Suppressor macrophage (primary cell): Measurements from ENCODE around the gene BFAR.
"Not testable (repeated sequence)": the region's sequence is repeated elsewhere in the genome, so short reads cannot be mapped to it uniquely, and the experiment has no call there.

ENCODE experiments used
- DNase-seq, 4 experiments: peaks; one replicate each; pipeline ENCODE4 v3.0.0-alpha.2; 2020 to 2022
- total RNA-seq, 17 experiments: gene quantifications; one replicate each; lab custom pipeline; 2026; ENCODE audit warnings: mixed read lengths in 6 of 17, inconsistent platforms in 3 of 17; lab: John Stamatoyannopoulos, UW

The BFAR gene
- total RNA-seq: 28.1 to 67.3 (median 54.0) reads per million in 17 experiments

DNA sequence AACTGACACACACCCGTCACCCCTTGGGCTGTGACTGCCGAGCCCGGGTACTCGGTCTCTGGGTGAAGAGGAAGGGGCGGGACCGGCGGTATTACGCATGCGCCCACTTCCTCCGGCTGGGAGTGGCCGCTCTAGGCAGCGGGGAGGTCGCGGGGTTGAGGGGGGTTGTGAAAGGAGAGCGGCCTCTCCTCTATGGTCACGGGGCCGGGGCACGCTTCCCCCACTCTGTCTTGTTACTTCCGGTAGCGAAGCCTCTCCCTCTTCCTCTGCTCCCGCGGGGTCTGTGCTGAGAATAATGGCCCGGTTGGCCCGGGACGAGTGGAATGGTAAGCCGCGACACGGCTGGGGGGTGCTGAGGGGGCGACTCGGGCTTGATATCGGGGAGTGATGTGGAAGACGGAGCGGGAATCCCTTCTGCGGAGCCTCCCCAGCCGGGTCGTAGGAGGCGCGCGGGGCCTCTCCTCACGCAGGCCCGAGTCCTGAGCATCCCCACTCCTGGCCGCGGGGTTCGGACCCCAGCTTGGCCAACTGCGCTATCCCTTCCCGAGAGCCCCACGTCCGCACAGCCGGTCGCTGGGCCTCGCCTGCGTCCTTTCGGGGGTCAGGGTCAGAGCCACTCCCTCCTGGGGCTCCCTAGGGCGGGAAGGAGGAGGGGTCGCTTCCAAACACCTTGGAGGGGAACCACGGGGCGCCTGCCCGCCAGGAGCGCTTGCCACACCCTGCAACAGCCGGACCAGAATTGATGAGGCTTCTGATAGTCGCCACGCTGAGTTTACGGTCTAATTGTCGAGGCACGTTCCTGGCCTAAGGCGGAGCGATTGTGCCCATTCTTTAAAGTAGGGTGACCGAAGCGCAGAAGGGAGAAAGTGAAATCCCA is at the start of gene BFAR:
BFAR (plus strand) TSS at position 259 of the 877 bp plus-strand sequence. CDS start 11,396 bp downstream, outside the sequence.
- peak; percentile 99 for DNase-seq

DNA sequence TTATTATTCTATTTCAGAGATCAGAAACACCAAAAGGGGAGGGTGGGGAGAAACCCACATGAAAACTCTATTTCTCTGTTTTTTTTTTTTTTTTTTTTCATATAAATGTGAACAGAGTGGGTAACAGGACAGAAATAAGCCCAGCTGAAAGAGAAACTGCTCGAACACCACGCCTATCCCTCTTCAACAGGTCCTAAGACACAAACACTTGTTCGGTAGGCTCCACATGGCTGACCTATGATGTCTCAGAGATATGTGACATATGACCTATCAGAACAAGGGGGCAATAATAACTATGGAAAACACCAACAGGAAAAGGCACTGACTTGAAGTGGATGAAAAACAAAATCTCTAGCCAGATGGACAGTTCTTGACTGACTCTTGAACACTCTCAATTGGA is 47.5 kb upstream of the BFAR start:
- no peak for DNase-seq

GRCh38 chr16:14586637-14587305 is 46.0 kb upstream of the BFAR start:
- no peak for DNase-seq

DNA sequence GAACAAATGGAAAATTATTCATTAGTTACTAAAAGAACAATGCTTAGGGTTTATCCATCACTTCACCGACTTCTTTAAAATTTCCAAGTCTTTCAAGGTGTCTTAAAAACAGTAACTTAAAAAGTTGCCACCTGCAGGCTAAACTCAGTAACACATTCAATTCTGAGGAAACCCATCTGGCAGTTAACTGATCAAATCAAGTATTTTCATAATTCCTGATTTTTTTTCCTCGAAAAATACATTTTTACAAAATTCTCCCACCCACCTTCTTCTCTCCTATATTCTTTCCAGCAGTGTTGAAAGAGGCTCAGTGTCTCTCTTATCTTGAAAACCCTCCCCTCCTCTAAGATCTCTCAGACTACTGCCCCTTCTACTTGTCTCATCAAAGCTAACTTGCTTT is 32.6 kb upstream of the BFAR start:
- peak; percentile 6 to 23 (median 14) for DNase-seq

- DNase-seq: no peak
Measured at GRCh38 chr16:14602443-14602963, 30.2 kb upstream of the BFAR start.

DNA sequence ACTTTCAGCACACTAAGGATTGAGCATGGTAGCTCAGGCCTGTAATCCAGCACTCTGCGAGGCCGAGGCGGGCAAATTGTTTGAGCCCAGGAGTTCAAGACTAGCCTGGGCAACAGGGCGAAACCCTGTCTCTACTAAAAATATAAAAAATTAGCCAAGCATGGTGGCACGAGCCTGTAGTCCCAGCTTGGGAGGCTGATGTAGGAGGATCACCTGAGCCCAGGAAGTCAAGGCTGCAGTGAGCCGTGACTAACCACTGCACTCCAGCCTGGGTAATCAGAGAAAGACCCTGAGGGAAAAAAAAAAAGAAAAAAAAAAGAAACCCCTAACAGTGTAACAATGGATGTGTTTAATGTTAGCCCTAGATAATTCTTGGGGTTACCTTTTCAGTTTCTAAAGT is 26.6 kb upstream of the BFAR start:
- no peak for DNase-seq

GRCh38 chr16:14608111-14608566 is 24.6 kb upstream of the BFAR start:
- DNase-seq: no peak

DNA sequence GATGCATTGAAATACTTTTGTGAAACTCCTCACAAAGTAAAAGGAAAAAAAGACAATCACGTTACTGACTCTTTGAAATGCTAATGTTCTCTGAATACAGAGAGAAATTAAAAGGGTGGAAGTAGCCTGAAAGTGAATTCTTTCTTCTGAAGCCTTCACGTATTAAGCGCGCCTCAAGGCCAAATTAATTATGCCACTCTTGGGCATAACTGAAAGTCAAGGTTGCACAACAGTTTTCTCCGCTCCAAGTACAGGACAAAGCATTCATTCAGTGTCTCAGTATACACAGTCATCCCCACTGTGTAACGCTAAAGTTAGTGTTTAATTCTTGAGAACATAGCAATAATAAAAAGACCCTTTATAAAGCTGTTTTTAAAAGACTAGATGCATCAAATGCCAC is 24.1 kb upstream of the BFAR start:
- no peak for DNase-seq

DNA sequence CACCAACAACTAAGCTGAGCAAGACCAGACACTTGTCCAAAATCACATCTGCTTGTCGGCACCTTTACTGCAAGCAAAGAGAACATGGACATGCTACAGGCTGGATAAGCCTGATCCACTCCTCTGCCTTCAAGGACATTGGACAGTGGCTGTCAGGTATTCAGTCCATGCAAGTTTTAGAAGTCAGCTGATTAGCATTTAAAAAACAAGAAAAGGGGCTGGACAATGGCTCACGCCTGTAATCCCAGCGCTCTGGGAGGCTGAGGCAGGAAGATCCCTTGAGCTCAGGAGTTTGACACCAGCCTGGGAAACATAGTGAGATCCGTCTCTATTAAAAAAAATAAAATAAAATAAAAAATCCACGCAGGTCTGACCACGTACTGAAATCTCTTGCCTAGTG is 23.0 kb upstream of the BFAR start:
- no peak for DNase-seq

DNA sequence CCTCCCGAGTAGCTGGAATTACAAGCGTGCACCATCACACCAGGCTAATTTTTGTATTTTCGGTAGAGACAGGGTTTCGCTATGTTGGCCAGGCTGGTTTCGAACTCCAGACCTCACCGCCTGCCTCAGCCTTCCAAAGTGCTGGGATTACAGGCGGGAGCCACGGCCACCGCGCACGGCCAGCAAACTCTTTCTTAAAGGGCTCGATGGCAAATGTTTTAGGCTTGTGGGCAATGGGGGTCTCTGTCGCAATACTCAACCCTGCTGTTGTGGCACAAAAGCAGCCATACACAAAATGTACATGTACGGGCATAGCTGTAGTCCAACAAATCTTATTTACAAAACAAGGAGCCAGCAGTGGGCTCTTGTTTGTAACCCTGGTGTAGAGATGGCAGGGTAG is 21.1 kb upstream of the BFAR start:
- no peak for DNase-seq

DNA sequence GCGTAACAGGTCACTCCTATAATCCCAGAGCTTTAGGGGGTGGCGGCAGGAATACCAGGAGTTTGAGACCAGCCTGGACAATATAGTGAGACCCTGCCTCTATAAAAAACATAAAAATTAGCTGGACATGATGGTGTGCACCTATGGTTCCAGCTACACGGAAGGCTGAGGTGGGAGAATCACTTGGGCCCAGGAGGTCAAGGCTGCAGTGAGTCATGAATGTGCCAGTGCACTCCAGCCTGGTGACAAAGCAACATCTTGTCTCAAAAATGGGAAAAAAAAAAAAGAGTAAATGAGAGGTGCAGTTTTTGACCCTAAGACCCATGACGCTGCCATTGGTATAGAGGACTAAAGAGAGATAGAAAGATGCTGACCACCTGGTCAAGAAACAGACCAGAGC is 18.8 kb upstream of the BFAR start:
- no peak for DNase-seq

DNA sequence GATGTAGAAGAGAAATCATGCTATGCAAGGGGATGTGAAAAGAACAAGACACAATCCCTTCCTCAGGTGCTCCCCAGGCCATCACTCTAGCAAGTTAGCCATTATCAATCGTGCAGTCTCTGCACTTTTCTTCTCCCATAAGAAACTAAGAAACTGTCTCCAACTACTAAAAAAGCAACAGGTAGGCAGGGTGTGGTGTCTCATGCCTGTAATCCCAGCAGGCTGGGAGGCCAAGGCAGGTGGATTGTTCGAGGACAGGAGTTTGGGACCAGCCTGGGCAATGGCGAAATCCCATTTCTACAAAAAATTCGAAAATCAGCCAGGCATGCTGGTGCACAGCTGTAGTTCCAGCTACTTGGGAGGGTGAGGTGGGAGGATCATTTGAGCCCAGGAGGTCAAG is 16.5 kb upstream of the BFAR start:
- no peak for DNase-seq

DNA sequence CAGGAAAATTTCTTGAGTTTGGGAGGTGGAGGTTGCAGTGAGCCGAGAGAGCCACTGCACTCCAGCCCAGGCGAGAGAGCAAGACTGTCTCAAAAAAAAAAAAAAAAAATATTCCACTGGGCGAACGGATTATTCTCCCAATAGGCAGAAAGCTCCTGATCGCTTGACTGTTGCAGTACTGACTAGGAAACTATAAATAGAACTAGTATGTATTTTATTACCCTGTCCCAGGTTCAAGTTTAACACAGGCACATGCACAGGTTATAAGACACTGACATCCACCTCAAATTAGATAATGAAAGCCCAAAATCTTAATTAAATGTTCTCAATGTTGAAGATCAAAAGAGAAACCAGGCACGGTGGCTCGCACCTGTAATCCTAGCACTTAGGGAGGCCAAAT is 14.2 kb upstream of the BFAR start:
- no peak for DNase-seq

GRCh38 chr16:14627078-14627477 is 5.7 kb upstream of the BFAR start:
- no peak for DNase-seq

DNA sequence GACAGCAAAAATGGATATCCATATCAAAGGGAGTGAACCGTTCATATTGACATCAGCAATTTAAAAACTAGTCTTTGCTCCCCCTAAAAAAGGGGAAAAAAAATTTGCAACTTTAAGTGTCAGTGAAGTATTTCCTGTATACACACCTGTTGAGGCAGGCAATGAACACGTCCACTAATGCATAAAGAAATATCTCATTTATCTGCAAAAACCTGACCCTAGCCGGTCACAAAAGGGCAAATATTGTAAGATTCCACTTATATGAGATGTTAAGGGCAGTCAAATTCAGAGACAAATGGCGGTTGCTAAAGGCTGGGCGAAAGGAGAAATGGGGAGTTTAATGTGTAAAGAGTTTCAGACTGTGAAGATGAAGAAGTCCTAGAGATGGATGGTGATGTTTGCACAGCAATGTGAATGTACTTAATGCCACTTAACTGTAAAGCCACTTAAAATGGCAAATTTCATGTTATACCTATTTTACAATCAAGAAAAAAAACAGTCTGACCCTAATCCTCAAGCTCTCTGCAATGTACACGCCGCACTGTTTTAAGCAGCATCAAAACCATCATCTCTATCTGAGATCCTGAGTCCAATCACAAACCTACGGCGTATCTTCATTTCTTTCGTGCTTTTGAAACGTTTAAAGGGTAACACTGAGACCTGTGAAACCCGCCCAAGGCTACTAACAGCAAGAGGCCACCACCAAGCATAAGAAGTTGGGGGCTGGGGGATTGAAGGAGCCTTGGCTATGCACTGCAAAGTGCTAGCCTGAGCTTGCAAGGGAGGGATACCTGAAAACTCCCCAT is 3.7 kb upstream of the BFAR start:
- peak in 2 of 4 experiments; percentile 4 to 6 for DNase-seq

- peak; percentile 14 to 38 (median 20) for DNase-seq
Measured at GRCh38 chr16:14629612-14629918, 3.2 kb upstream of the BFAR start.

DNA sequence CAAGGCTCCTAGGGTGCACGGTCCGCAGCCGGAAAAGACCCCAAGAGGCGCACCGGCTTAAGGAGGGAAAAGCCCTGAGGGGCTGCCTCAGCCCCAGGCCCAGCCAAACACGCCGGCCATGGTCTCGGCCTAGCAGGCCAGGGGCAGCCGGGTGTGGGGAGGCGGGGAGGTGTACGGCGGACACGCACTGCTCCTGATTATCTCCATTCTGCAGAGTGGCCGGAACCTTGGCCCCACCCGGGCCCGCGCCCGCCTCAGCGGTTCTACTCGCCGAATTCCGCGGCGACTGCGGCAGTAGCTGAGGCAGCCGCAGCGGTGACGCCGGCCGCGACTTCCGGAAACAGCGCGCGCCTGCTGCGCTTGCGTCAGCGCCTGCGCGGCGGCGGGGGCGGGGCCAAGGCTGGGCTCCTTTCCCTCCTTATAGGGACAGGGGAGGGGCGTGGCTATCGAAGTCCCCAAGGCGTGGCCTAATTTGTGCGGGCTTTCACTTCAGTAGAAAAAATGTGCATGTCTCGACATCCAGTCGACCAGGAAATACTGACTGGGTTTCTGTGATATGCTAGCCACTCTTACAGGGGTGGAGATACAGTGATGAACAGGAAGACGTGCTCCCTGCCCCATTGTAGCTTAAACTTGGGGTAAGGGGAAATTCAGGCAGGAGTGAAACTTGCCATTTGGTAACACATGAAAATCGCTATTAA is 2.7 kb upstream of the BFAR start, which contains the start of gene PARN:
PARN (minus strand) TSS at position 342 of the 701 bp plus-strand sequence; CDS start at position 207, 135 bp downstream.
- peak; percentile 98 to 99 (median 98) for DNase-seq

GRCh38 chr16:14630620-14631330 is 2.0 kb upstream of the BFAR start:
- DNase-seq: not testable (repeated sequence)

DNA sequence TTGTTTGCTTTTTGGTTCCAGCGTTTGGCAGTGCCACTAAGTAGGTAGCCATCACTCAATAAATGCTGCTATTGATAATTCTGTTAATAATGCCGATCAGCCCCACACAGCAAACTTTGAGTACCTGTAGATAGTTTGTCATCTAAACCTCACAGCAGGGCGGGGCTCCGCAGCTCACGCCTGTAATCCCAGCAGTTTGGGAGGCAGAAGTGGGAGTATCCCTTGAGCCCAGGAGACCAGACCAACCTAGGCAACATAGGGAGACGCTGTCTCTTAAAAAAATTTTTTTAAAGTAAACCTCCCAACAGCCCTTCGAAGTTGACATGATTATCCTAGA is 1.6 kb downstream of the BFAR start:
- DNase-seq: no peak

DNA sequence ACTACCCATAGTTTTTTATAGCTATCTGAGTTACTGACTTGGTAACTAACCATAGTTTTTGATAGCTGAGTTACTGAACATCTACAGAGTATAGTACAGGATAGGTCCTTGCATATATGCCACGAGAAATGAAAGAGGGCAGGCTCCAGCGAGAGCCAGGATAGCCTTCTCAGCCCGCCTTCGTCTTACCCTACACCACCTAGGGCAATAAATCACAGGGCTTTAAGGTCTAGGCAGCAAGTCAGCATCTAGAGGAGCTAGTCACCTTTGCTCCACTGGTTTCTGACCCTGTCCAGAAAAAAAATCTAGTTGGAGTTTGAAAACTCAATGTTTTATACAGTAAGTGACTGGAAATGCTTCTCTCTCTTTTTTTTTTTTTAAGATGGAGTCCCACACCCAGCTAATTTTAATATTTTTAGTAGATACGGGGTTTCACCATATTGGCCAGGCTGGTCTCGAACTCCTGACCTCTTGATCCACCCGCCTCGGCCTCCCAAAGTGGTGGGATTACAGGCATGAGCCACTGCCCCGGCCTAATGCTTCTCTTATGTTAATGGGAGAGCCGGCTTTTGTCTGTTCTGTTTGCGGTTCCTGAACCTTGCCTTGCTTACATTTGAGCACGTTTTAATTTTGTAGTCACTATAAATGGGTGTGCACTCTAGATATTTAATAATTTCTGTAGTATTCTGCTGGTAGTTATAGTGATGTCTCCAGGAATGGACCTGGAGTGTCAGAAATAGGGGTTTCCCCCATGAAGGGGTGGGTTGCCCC is 2.8 kb downstream of the BFAR start:
- DNase-seq: no peak
